ENCODE results near the gene CDK5. TPM values are rescaled to one million over a fixed set of nuclear protein-coding genes. Genes with fewer than 3 reads are reported as not detected.
A peak's percentile ranks its signal among the peaks of the same experiment; 100 is the strongest.

CDK5 gene
- total RNA-seq, 1 donor from 2014 or later = 5.5 TPM

- DNase-seq (ENCODE audit: low spot score) = peak; percentile 51
Observed at GRCh38 chr7:151087245-151088018, 29.7 kb upstream of the CDK5 start.

DNA sequence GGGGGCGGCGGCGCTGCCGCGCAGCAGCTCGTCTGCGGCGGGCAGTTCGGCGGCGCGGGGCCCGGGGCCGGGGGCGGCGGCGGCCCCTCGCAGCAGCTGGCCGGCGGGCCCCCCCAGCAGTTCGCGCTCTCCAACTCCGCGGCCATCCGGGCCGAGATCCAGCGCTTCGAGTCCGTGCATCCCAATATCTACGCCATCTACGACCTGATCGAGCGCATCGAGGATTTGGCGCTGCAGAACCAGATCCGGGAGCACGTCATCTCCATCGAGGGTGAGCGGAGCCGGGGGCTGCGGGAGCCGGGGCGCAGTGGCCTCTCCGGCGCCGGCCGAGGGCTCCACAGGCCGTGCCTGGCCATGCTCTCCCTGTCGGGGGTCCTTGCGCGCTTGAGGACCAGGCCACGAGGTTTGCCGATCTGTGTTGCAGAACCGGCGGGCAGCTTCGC lies 29.1 kb upstream of the CDK5 start:
- DNase-seq (ENCODE audit: low spot score) = peak; percentile 40

DNA sequence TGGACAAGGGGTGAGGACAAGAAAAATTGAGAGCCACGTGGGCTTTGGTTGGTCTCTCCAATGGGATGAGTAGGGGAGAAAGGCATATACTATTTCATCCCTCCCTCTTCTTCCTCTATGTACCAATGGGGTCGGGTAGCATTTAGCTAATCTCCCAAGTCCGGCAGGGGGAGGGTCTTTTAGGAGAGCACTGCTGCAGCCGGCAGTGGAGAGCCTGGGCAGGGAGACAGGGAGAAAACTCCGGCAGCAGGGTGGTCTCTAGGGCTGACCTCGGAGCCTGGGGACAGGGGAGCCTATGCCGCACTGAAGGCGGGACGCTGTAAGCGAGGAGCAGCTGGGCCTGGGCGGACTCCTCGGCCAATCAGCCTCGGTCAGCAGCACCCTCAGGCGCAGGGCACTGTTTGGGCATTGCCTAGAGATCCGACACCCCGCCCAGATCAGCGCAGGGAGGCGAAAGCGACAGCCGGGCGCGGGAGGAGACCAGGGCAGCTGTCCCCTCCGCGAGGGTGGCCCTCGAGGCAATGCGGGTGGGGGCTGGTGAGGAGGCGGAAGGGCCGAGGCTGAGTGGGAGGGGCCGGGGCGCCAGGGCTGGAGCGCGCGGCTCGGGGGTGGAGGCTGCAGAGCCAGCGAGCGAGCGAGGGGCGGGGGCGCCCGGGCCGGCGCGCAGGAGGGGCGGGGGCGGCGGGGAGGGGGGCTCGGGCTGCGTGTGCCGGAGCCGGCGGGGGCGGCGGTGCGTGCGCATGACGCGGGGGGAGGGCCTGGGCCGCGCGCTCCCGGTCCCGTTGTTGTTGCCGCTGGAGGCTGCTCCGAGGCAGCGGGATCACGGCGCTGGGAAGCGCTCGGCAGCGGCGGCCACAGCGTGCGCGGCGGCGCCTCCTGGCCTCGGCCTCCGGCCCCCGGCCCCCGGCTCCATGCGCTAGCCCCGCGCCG lies 28.3 kb upstream of the CDK5 start, which contains the start of gene AGAP3:
Gene AGAP3 (plus strand): TSS at position 785 of the 930 bp plus-strand sequence. CDS start 267 bp downstream, outside the sequence.
- peak; percentile 91 for DNase-seq (ENCODE audit: low spot score)

- DNase-seq (ENCODE audit: low spot score) = no peak
Observed at GRCh38 chr7:151085329-151085690, 27.6 kb upstream of the CDK5 start.

GRCh38 chr7:151083824-151084160 lies 26.1 kb upstream of the CDK5 start:
- no peak for DNase-seq (ENCODE audit: low spot score)

- peak; percentile 78 for DNase-seq (ENCODE audit: low spot score)
Observed at GRCh38 chr7:151083071-151083823, 25.6 kb upstream of the CDK5 start, which contains the start of gene TMUB1. Gene TMUB1, minus strand, starts transcription at chr7:151083493. Its CDS starts 930 bp downstream, at chr7:151082563.

DNA sequence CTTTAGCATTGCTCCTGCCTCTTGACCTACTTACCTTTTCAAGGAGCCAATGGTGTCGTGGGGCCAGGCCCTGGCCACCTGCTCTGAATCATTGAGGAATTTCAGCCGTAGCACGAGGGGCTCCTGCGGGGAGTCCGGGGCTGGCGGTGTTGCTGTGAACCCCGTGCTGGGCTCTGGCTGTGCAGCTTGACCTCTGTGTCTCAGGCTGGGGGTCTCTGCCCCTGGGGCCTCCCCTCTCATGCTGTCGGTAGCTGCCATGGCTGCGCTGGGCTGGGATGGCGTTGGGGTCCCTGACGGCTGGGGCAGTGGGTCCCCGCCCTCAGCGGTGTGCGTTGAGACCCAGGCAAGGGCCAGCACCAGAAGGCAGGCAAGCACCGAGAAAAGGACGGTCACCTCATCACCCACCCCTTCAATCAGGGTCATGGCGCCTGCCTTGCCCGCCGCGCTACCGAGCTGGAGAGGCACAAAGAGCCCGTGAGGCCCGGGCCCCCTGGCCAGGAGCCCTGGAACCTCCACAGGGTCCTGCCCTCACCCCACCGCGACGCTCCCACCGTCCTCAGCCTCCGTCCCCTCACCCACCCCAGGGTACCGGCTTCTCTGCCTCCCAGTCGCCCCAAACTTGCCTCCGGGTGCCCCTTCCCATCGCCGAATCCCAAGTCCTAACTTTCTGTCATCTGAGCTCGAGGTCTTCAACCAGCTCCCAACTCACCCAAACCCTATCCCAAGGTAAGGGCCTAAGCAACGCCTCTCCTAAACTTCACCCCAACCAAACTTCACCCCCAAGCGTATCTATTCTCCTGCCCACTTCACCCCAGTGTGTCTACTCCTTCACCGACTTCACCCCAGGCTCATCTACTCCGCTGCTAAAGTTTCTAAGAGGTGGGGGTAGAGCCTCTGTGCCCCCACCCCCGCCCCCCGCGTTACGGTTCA lies 24.7 kb upstream of the CDK5 start:
- no peak for DNase-seq (ENCODE audit: low spot score)

GRCh38 chr7:151081170-151082101 lies 23.7 kb upstream of the CDK5 start:
- DNase-seq (ENCODE audit: low spot score) = peak; percentile 56

GRCh38 chr7:151080522-151081169 lies 22.9 kb upstream of the CDK5 start, which contains the start of gene FASTK:
Gene FASTK, minus strand, starts transcription at chr7:151080809. Its CDS starts 43 bp downstream, at chr7:151080766.
- peak; percentile 96 for DNase-seq (ENCODE audit: low spot score)

- DNase-seq (ENCODE audit: low spot score) = peak; percentile 56
Observed at GRCh38 chr7:151080067-151080521, 22.4 kb upstream of the CDK5 start.

DNA sequence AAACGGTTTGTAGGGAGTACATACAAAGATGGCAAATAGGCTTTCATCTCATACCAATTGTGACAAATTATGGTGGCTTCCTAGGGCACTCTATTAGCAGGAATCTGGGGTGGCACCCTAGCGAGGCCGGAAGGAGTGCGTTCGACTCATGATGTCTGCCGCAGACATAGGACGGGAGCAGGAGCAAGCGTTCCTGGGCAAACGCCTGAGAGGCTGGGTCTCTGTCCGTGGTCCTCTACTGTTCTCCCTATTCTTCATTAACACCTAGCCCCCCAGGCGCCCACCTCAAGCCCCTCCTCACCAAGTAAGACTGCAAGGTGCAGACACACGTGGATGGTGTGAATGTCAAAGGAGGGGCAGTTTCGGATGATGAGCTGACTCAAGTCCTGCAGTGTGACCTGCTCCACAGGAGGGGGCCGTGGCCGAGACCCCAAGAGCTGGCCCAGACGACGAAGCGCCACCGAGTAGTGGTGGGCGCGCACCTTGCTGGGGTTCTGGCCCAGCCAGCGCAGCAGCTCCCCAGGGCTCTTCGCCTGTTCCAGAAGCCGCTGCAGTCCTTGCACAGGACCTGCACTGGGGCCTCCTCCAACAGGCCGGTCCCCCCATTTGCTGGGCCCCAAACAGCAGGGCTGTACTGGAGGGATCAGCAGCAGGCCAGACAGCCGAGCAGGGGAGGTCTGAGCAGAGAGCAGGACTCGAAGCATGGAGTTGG lies 21.7 kb upstream of the CDK5 start:
- no peak for DNase-seq (ENCODE audit: low spot score)

- no peak for DNase-seq (ENCODE audit: low spot score)
Observed at GRCh38 chr7:151078233-151079040, 20.7 kb upstream of the CDK5 start.

DNA sequence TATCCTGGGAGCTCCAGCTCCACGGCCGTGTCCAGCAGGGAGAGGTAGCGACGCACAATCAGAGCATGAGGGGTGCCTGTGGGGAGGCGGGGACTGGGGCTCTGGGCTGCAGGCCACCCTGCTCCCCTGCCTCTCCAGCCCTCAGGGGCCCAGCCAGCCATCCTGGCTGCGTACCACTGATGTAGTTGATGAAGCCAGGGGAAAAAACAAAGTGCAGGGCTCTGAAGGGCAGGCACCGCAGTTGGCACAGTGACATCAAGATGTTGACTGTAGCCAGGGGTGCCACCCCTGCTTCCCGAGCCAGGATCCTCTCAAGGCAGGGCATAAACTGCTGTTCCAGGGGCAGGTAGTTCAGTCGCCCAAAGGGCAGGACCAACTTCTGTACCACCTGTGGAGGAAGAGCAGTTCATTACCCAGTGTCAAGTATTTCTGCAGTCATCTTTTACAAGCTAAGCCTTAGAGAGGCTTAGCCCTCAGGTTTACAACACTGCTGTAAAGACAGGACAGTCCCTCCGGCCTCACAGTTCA lies 20.1 kb upstream of the CDK5 start:
- no peak for DNase-seq (ENCODE audit: low spot score)

DNA sequence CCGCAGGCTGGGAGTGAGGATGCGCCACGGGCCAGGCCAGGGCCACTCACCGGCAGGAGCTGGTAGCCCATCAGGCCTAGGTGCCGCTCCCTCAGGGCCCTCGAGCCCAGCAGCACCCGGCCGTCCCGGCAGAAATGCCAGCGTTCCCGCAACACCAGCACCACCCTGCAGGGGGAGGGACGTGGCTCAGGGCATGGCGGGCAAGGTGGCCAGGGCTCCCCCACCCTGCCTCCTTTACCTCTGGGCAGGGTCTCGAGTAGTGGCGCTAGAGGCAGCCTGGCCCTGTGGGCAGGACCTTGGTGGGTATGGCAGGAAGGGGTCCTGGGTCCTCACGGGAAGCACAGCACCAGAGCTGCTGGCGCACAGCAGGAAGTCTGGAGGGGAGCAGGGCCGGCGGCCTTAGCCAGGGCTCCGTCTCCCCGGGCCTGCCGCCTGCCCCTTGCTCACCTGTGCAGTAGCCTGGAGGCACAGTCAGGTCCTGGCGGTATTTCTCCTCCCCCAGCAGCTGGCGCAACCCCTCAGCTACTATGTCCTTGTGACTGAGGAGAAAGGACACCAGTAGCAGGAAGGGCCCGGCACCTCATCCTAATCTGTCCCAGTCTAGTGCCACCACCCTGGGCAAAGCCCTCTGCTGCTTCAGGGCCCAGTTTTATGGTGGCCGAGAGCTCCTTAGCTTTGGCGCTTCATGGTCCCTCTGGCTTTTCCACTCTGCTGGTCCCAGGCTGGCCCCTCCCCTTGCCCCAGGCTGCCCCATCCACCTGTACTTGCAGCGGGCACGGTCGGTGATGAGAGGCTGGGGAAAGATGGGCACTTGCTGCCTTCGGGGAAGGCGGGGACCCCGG lies 19.4 kb upstream of the CDK5 start:
- DNase-seq (ENCODE audit: low spot score) = no peak

- no peak for DNase-seq (ENCODE audit: low spot score)
Observed at GRCh38 chr7:151075978-151076426, 18.3 kb upstream of the CDK5 start.

DNA sequence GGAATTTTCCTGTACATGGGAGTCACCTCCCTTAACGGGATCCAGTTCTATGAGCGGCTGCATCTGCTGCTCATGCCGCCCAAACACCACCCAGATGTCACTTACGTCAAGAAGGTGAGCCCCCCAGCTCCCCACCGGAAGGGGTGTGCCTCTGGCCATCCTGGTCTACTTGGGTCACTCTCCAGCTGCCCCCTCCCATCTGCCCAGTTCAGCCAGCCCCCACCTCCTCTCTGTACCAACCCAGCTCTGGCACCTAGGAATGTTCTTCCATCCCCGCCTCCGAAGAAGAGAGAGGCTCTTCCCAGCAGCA lies 17.9 kb upstream of the CDK5 start:
- DNase-seq (ENCODE audit: low spot score) = no peak

All from umbilical cord (tissue), 2 donors.